ENCODE results near the gene SIGMAR1.
A peak's percentile ranks its signal among the peaks of the same experiment; 100 is the strongest.
"Not testable (repeated sequence)": the region's sequence is repeated elsewhere in the genome, so short reads cannot be mapped to it uniquely, and the experiment has no call there.

Gene SIGMAR1

GRCh38 chr9:34654323-34655051 lies 16.9 kb upstream of the SIGMAR1 start:
- DNase-seq, result no peak

GRCh38 chr9:34653151-34654072 lies 15.8 kb upstream of the SIGMAR1 start:
- DNase-seq, result no peak

GRCh38 chr9:34652602-34653000 lies 15.0 kb upstream of the SIGMAR1 start:
- DNase-seq, result no peak

GRCh38 chr9:34651876-34652601 lies 14.5 kb upstream of the SIGMAR1 start, which contains the start of gene IL11RA:
Gene IL11RA, plus strand, starts transcription at chr9:34652185. Its CDS starts 3,033 bp downstream, at chr9:34655218.
- DNase-seq, result peak; percentile 58

- no peak for DNase-seq
Observed at GRCh38 chr9:34651321-34651720, 13.7 kb upstream of the SIGMAR1 start.

GRCh38 chr9:34650816-34651215 lies 13.2 kb upstream of the SIGMAR1 start:
- DNase-seq, result no peak

- no peak for DNase-seq
Observed at GRCh38 chr9:34648673-34649072, 11.1 kb upstream of the SIGMAR1 start.

- DNase-seq, result no peak
Observed at GRCh38 chr9:34647651-34648050, 10.1 kb upstream of the SIGMAR1 start.

GRCh38 chr9:34647084-34647403 lies 9.5 kb upstream of the SIGMAR1 start:
- no peak for DNase-seq

GRCh38 chr9:34646211-34647083 lies 8.9 kb upstream of the SIGMAR1 start, which contains the start of gene GALT:
Gene GALT, plus strand, starts transcription at chr9:34646675. Its CDS starts 30 bp downstream, at chr9:34646705.
- peak; percentile 78 for DNase-seq

GRCh38 chr9:34644766-34645314 lies 7.3 kb upstream of the SIGMAR1 start:
- DNase-seq, result no peak

- DNase-seq, result no peak
Observed at GRCh38 chr9:34642679-34643078, 5.1 kb upstream of the SIGMAR1 start.

- DNase-seq, result not testable (repeated sequence)
Observed at GRCh38 chr9:34639322-34639721, 1.7 kb upstream of the SIGMAR1 start.

- no peak for DNase-seq
Observed at GRCh38 chr9:34638138-34638445, 505 bp upstream of the SIGMAR1 start.

- no peak for DNase-seq
Observed at GRCh38 chr9:34636791-34637355, 714 bp downstream of the SIGMAR1 start.

- DNase-seq, result no peak
Observed at GRCh38 chr9:34635556-34635955, 2.0 kb downstream of the SIGMAR1 start.

GRCh38 chr9:34634551-34635248 lies 2.9 kb downstream of the SIGMAR1 start:
- DNase-seq, result no peak

- no peak for DNase-seq
Observed at GRCh38 chr9:34633851-34634550, 3.6 kb downstream of the SIGMAR1 start.

- no peak for DNase-seq
Observed at GRCh38 chr9:34633166-34633565, 4.4 kb downstream of the SIGMAR1 start.

- no peak for DNase-seq
Observed at GRCh38 chr9:34630402-34631154, 7.0 kb downstream of the SIGMAR1 start.

Measured in NCI-H510A (cell line).